Measurements from ENCODE around the gene MROH2A. TPM values are rescaled to one million over a fixed set of nuclear protein-coding genes. Genes with fewer than 3 reads are reported as not detected.

The MROH2A gene
- total and polyA plus RNA-seq, 5 donors from 2014 or later = not detected

GRCh38 chr2:233791883-233792329, 13.8 kb downstream of the MROH2A start:
- Mint-ChIP-seq H3K4me3 (no peak overlapping the region), H3K4me1 (peaks cover 0 to 5% (median 2%) of the 10 kb centered on the region in 4 donors), H3K27ac (no peak overlapping the region), H3K27me3 (peaks cover 7% of the 10 kb centered on the region), H3K9me3 (no peaks in the 10 kb centered on the region), H3K36me3 (no peaks in the 10 kb centered on the region)
- no peak for DNase-seq
- no peaks in the 10 kb centered on the region for H3K36me3 ChIP-seq (ENCODE audit: control insufficient read depth, insufficient read depth, low read length)
- H3K9me3 ChIP-seq (ENCODE audit: control insufficient read depth in 2 of 2, low read length in 2 of 2) = no peaks in the 10 kb centered on the region
- no peak for ATAC-seq (ENCODE audit: low read depth in 2 of 2)
- H3K4me3 ChIP-seq (ENCODE audit: low read depth, low read length) = no peak overlapping the region
- no peaks in the 10 kb centered on the region for H3K4me1 ChIP-seq (ENCODE audit: control insufficient read depth, insufficient read depth, low read length, poor library complexity, severe bottlenecking)
- no peaks in the 10 kb centered on the region for H3K27me3 ChIP-seq (ENCODE audit: control insufficient read depth, insufficient read depth, low read length)
- no peak overlapping the region for H3K27ac ChIP-seq (ENCODE audit: insufficient read depth, low read length, poor library complexity, severe bottlenecking)

- H3K4me3 ChIP-seq (ENCODE audit: low read depth, low read length) = no peak overlapping the region
- no peaks in the 10 kb centered on the region for H3K36me3 ChIP-seq (ENCODE audit: control insufficient read depth, insufficient read depth, low read length)
- H3K27ac ChIP-seq (ENCODE audit: insufficient read depth, low read length, poor library complexity, severe bottlenecking) = no peak overlapping the region
- ATAC-seq (ENCODE audit: low read depth in 2 of 2) (no peak), DNase-seq (no peak)
- no peaks in the 10 kb centered on the region for H3K9me3 Mint-ChIP-seq
- H3K27ac Mint-ChIP-seq = no peak overlapping the region
- H3K27me3 Mint-ChIP-seq = peaks cover 9% of the 10 kb centered on the region
- H3K4me3 Mint-ChIP-seq = no peak overlapping the region
- no peaks in the 10 kb centered on the region for H3K27me3 ChIP-seq (ENCODE audit: control insufficient read depth, insufficient read depth, low read length)
- H3K36me3 Mint-ChIP-seq = no peaks in the 10 kb centered on the region
- H3K9me3 ChIP-seq (ENCODE audit: control insufficient read depth in 2 of 2, low read length in 2 of 2) = no peaks in the 10 kb centered on the region
- H3K4me1 Mint-ChIP-seq = peaks cover 0 to 5% (median 2%) of the 10 kb centered on the region in 4 donors
- no peaks in the 10 kb centered on the region for H3K4me1 ChIP-seq (ENCODE audit: control insufficient read depth, insufficient read depth, low read length, poor library complexity, severe bottlenecking)
Measured at GRCh38 chr2:233792720-233793119, 14.6 kb downstream of the MROH2A start.

- DNase-seq (no peak), ATAC-seq (ENCODE audit: low read depth in 2 of 2) (no peak)
- Mint-ChIP-seq H3K4me3 (no peak overlapping the region), H3K27ac (no peak overlapping the region), H3K27me3 (peaks cover 9% of the 10 kb centered on the region), H3K36me3 (no peaks in the 10 kb centered on the region), H3K9me3 (no peaks in the 10 kb centered on the region), H3K4me1 (peaks cover 0 to 5% (median 2%) of the 10 kb centered on the region in 4 donors)
- Histone ChIP-seq H3K9me3 (ENCODE audit: control insufficient read depth in 2 of 2, low read length in 2 of 2) (no peaks in the 10 kb centered on the region), H3K36me3 (ENCODE audit: control insufficient read depth, insufficient read depth, low read length) (no peaks in the 10 kb centered on the region), H3K4me1 (ENCODE audit: control insufficient read depth, insufficient read depth, low read length, poor library complexity, severe bottlenecking) (no peaks in the 10 kb centered on the region), H3K27me3 (ENCODE audit: control insufficient read depth, insufficient read depth, low read length) (no peaks in the 10 kb centered on the region), H3K27ac (ENCODE audit: insufficient read depth, low read length, poor library complexity, severe bottlenecking) (no peak overlapping the region), H3K4me3 (ENCODE audit: low read depth, low read length) (no peak overlapping the region)
Measured at GRCh38 chr2:233793465-233794127, 15.5 kb downstream of the MROH2A start.

GRCh38 chr2:233794128-233794658, 16.1 kb downstream of the MROH2A start:
- no peak for DNase-seq

GRCh38 chr2:233795735-233796171, 17.6 kb downstream of the MROH2A start:
- DNase-seq = no peak
- Histone ChIP-seq H3K27ac (ENCODE audit: insufficient read depth, low read length, poor library complexity, severe bottlenecking) (no peak overlapping the region), H3K27me3 (ENCODE audit: control insufficient read depth, insufficient read depth, low read length) (no peaks in the 10 kb centered on the region), H3K4me1 (ENCODE audit: control insufficient read depth, insufficient read depth, low read length, poor library complexity, severe bottlenecking) (no peaks in the 10 kb centered on the region), H3K36me3 (ENCODE audit: control insufficient read depth, insufficient read depth, low read length) (no peaks in the 10 kb centered on the region), H3K4me3 (ENCODE audit: low read depth, low read length) (no peak overlapping the region), H3K9me3 (ENCODE audit: control insufficient read depth in 2 of 2, low read length in 2 of 2) (no peaks in the 10 kb centered on the region)
- Mint-ChIP-seq H3K27me3 (peaks cover 4% of the 10 kb centered on the region), H3K4me1 (peaks cover 0 to under 1% (median 0%) of the 10 kb centered on the region in 4 donors), H3K27ac (no peak overlapping the region), H3K36me3 (no peaks in the 10 kb centered on the region), H3K4me3 (no peak overlapping the region), H3K9me3 (peaks cover 0 to 4% (median 0%) of the 10 kb centered on the region in 7 donors)
- ATAC-seq (ENCODE audit: low read depth in 2 of 2) = no peak

More at GRCh38 chr2:233794128-233794658, 16.1 kb downstream of the MROH2A start:
- Histone ChIP-seq H3K27ac (ENCODE audit: insufficient read depth, low read length, poor library complexity, severe bottlenecking) (no peak overlapping the region), H3K4me1 (ENCODE audit: control insufficient read depth, insufficient read depth, low read length, poor library complexity, severe bottlenecking) (no peaks in the 10 kb centered on the region), H3K4me3 (ENCODE audit: low read depth, low read length) (no peak overlapping the region), H3K27me3 (ENCODE audit: control insufficient read depth, insufficient read depth, low read length) (no peaks in the 10 kb centered on the region), H3K36me3 (ENCODE audit: control insufficient read depth, insufficient read depth, low read length) (no peaks in the 10 kb centered on the region), H3K9me3 (ENCODE audit: control insufficient read depth in 2 of 2, low read length in 2 of 2) (no peaks in the 10 kb centered on the region)
- Mint-ChIP-seq H3K27ac (no peak overlapping the region), H3K36me3 (no peaks in the 10 kb centered on the region), H3K4me1 (peaks cover 0 to 5% (median under 1%) of the 10 kb centered on the region in 4 donors), H3K9me3 (no peaks in the 10 kb centered on the region), H3K4me3 (no peak overlapping the region), H3K27me3 (peaks cover 6% of the 10 kb centered on the region)
- no peak for ATAC-seq (ENCODE audit: low read depth in 2 of 2)

GRCh38 chr2:233796254-233796653, 18.1 kb downstream of the MROH2A start:
- Histone ChIP-seq H3K27me3 (ENCODE audit: control insufficient read depth, insufficient read depth, low read length) (no peaks in the 10 kb centered on the region), H3K4me3 (ENCODE audit: low read depth, low read length) (no peak overlapping the region), H3K4me1 (ENCODE audit: control insufficient read depth, insufficient read depth, low read length, poor library complexity, severe bottlenecking) (no peaks in the 10 kb centered on the region), H3K27ac (ENCODE audit: insufficient read depth, low read length, poor library complexity, severe bottlenecking) (no peak overlapping the region), H3K36me3 (ENCODE audit: control insufficient read depth, insufficient read depth, low read length) (no peaks in the 10 kb centered on the region), H3K9me3 (ENCODE audit: control insufficient read depth in 2 of 2, low read length in 2 of 2) (no peaks in the 10 kb centered on the region)
- ATAC-seq (ENCODE audit: low read depth in 2 of 2) (no peak), DNase-seq (no peak)
- Mint-ChIP-seq H3K9me3 (peaks cover 0 to 4% (median 0%) of the 10 kb centered on the region in 7 donors), H3K4me1 (no peaks in the 10 kb centered on the region), H3K27ac (no peak overlapping the region), H3K27me3 (peaks cover 4% of the 10 kb centered on the region), H3K36me3 (no peaks in the 10 kb centered on the region), H3K4me3 (no peak overlapping the region)

GRCh38 chr2:233798335-233799086, 20.4 kb downstream of the MROH2A start:
- Mint-ChIP-seq H3K9me3 (peaks cover 0 to 4% (median 0%) of the 10 kb centered on the region in 7 donors), H3K27ac (no peak overlapping the region), H3K4me1 (no peaks in the 10 kb centered on the region), H3K4me3 (no peak overlapping the region), H3K36me3 (no peaks in the 10 kb centered on the region), H3K27me3 (peaks cover 4% of the 10 kb centered on the region)
- no peak overlapping the region for H3K27ac ChIP-seq (ENCODE audit: insufficient read depth, low read length, poor library complexity, severe bottlenecking)
- H3K4me3 ChIP-seq (ENCODE audit: low read depth, low read length) = no peak overlapping the region
- H3K36me3 ChIP-seq (ENCODE audit: control insufficient read depth, insufficient read depth, low read length) = no peaks in the 10 kb centered on the region
- H3K9me3 ChIP-seq (ENCODE audit: control insufficient read depth in 2 of 2, low read length in 2 of 2) = no peaks in the 10 kb centered on the region
- DNase-seq = no peak
- H3K4me1 ChIP-seq (ENCODE audit: control insufficient read depth, insufficient read depth, low read length, poor library complexity, severe bottlenecking) = no peaks in the 10 kb centered on the region
- no peaks in the 10 kb centered on the region for H3K27me3 ChIP-seq (ENCODE audit: control insufficient read depth, insufficient read depth, low read length)
- no peak for ATAC-seq (ENCODE audit: low read depth in 2 of 2)
